Ovary (tissue), 10 donors: ENCODE results near the gene LRRC8C. TPM values are rescaled to one million over a fixed set of nuclear protein-coding genes. Genes with fewer than 3 reads are reported as not detected.
A peak's percentile ranks its signal among the peaks of the same experiment; 100 is the strongest.

ENCODE experiments used
- DNase-seq, 5 donors: peaks; one replicate each; pipeline ENCODE4 v3.0.0-alpha.2; 2019 to 2020
- H3K27ac ChIP-seq, 2 donors: fragments of 200-600 bp; one replicate each; pipeline versions ENCODE4 v1.5.1 to v1.8.0; 2019 to 2022
- H3K27me3 ChIP-seq: fragments of 200-600 bp; one replicate; pipeline ENCODE4 v1.8.0; 2022
- H3K36me3 ChIP-seq: fragments of 200-600 bp; sonication (generic); one replicate; pipeline ENCODE4 v1.5.1; 2019
- H3K4me1 ChIP-seq: one replicate; pipeline ENCODE4 v1.8.1; 2013; ENCODE audit warnings: mild to moderate bottlenecking, moderate library complexity; ENCODE audit not compliant: insufficient read depth
- H3K4me3 ChIP-seq: fragments of 200-600 bp; sonication (generic); one replicate; pipeline ENCODE4 v1.5.1; 2017
- H3K9me3 ChIP-seq, 2 donors: fragments of 200-600 bp in 1 of 2; sonication (generic) in 1 of 2; one replicate each; pipeline versions ENCODE4 v1.5.1 to v1.8.1; 2013 to 2019; ENCODE audit warnings: mild to moderate bottlenecking in 1 of 2, moderate library complexity in 1 of 2
- EP300 ChIP-seq: sonication (generic); formaldehyde crosslinking; IDR thresholded peaks from one replicate; pipeline ENCODE4 v1.6.1; 2017; ENCODE audit warnings: antibody characterized with exemption
- POLR2A ChIP-seq: fragments of 450-650 bp; IDR thresholded peaks from one replicate; pipeline ENCODE4 v1.6.1; 2017; ENCODE audit warnings: antibody characterized with exemption, mild to moderate bottlenecking, moderate library complexity
- WGBS, 3 donors: extraction: QIAGEN DNeasy Blood & Tissue Kit in 1 of 3; methylation state at CpG; one replicate each; pipeline versions ENCODE4 v1.1.5 to v1.1.7; 2013 to 2017; 5-methylcytosine and 5-hydroxymethylcytosine counted together
- intact Hi-C, 4 donors: fragments of 100-400 bp; cut with DNase I; formaldehyde crosslinking; loops; one replicate each; pipeline versions ENCODE4 v1.11.0 to v1.15.1; 2022 to 2023
- long read RNA-seq, 3 donors: library from polyadenylated mRNA in 2 of 3; unstranded in 2 of 3; transcript quantifications; one replicate each; pipeline ENCODE4 v2.0.0 and lab custom pipeline, GENCODE V29; 2021 to 2026
- polyA plus RNA-seq, 2 donors: library from polyadenylated mRNA; stranded (reverse); fragments of 200-250 nt in 1 of 2; fragments of 350-450 nt in 1 of 2; fragmentation: Illumina TruSeq in 1 of 2; extraction: RNeasy Lipid Tissue Mini Kit (QIAGEN cat#74804) in 1 of 2; gene quantifications; one replicate each; pipeline ENCODE4 v1.2.3, GENCODE V29; 2013 to 2014
- total RNA-seq, 7 donors: library from RNA; depleted of rRNA in 2 of 7; stranded (reverse); fragments of >200 nt in 2 of 7; fragmentation: NEBNext Ultra II Directional in 3 of 7; extraction: Animal tissue kit (Norgen Biotek cat#: 25700) in 3 of 7; gene quantifications; one replicate each; pipeline versions ENCODE4 v1.1.0 to v1.2.4, GENCODE V29; 2016 to 2023
- TF ChIP-seq, protein P1 (sequence below), 3 donors: fragments of 450-650 bp in 2 of 3; fragments of 200-600 bp in 1 of 3; IDR thresholded peaks; one replicate each; pipeline versions ENCODE4 v1.5.1 to v1.8.0; 2016 to 2022; ENCODE audit warnings: antibody characterized with exemption in 3 of 3, mild to moderate bottlenecking in 1 of 3
- donor health status: DM: no; HTN: no; CAD: no; lungs with moderate emphysema.
- donor health status: DM: no; HTN: no; CAD: no.
- donor health status: Bipolar disorder and iron deficiency.
- donor health status: DM: yes; HTN: yes; CAD: no.
- donor health status: DM: no; HTN: no; CAD: no.
- donor health status: DM: yes; HTN: yes; CAD: no.

LRRC8C gene
- total RNA-seq = 1 to 10 TPM; 5.7 to 9.2 (median 7.2) TPM
- 10 to 100 TPM in 1 of 2 donors, 1 to 10 TPM in 1; 5.6 to 11.1 TPM for polyA plus RNA-seq
- long read RNA-seq, donor 1, full-length matches to known transcripts = 2 of 2 reads
- long read RNA-seq, donor 1, partial matches to known transcripts = 0 of 2 reads
- long read RNA-seq, donor 1, other reads (novel, unspliced or antisense) = 0 of 2 reads
- long read RNA-seq, donor 2, full-length matches to known transcripts = 4 of 4 reads
- long read RNA-seq, donor 2, partial matches to known transcripts = 0 of 4 reads
- long read RNA-seq, donor 2, other reads (novel, unspliced or antisense) = 0 of 4 reads
- long read RNA-seq, donor 3, full-length matches to known transcripts = 14 of 20 reads
- long read RNA-seq, donor 3, partial matches to known transcripts = 4 of 20 reads
- long read RNA-seq, donor 3, other reads (novel, unspliced or antisense) = 2 of 20 reads

DNA sequence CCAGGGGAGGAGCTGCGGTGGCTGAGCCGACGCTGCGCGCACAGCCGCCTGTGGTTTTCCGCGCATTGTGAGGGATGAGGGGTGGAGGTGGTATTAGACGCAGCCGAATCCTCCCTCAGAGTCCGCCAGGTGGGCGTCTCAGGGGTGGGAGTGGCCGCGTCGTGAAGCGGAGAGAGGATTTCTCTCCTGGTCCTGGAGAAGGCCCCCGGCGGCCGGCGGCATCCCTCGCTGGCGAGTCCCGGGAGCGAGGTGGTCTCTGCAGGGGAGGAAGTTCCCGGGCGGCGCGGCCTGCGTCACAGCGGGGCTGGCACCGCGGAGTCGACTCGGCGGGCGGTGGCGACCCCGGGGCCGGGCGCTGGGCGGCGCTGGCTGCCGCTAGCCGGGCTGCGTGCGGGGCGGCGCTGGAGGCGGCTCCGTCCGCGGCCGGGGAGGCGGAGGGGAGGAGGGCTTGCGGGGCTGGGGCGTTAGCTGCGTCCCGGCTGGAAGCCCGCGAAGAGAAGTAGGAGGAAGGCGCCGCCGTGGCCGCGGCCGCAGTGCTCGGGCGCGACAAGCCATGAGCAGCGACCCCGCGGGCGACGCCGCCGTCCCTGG, at the start of gene LRRC8C:
LRRC8C (plus strand) TSS at position 464 of the 591 bp plus-strand sequence. CDS start 53,354 bp downstream, outside the sequence.
- no peaks in the 10 kb centered on the region for H3K9me3 ChIP-seq
- no peak for TF ChIP-seq EP300
- TF ChIP-seq POLR2A = peak; percentile 40
- TF ChIP-seq, protein P1, sequence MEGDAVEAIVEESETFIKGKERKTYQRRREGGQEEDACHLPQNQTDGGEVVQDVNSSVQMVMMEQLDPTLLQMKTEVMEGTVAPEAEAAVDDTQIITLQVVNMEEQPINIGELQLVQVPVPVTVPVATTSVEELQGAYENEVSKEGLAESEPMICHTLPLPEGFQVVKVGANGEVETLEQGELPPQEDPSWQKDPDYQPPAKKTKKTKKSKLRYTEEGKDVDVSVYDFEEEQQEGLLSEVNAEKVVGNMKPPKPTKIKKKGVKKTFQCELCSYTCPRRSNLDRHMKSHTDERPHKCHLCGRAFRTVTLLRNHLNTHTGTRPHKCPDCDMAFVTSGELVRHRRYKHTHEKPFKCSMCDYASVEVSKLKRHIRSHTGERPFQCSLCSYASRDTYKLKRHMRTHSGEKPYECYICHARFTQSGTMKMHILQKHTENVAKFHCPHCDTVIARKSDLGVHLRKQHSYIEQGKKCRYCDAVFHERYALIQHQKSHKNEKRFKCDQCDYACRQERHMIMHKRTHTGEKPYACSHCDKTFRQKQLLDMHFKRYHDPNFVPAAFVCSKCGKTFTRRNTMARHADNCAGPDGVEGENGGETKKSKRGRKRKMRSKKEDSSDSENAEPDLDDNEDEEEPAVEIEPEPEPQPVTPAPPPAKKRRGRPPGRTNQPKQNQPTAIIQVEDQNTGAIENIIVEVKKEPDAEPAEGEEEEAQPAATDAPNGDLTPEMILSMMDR (IDR thresholded peaks at IDR 0.05) = peak; percentile 10 to 76 (median 67)
- H3K27ac ChIP-seq = peak within 1 kb of the TSS; percentile 40 to 95
- H3K4me3 ChIP-seq = peak within 1 kb of the TSS; percentile 79
- intact Hi-C loops = loop anchor here (5.0 to 10.0 kb wide), 5 partner anchors 35 to 362 kb away; partner anchors contain the start of gene ZNF326 (in 1 of the 4)
- 0% methylated on average over 39 to 76 of the region's 76 CpGs for WGBS, 3 donors
- H3K36me3 ChIP-seq = no peaks in the 10 kb centered on the region
- H3K4me1 ChIP-seq = no peaks in the 10 kb centered on the region
- DNase-seq = peak; percentile 78 to 90 (median 87)
- H3K27me3 ChIP-seq = no peaks in the 10 kb centered on the region

DNA sequence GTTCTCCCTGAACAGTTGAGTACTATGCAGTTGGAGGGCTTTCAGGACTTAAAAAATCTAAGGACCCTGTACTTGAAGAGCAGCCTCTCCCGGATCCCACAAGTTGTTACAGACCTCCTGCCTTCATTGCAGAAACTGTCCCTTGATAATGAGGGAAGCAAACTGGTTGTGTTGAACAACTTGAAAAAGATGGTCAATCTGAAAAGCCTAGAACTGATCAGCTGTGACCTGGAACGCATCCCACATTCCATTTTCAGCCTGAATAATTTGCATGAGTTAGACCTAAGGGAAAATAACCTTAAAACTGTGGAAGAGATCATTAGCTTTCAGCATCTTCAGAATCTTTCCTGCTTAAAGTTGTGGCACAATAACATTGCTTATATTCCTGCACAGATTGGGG, 48.7 kb upstream of the LRRC8C start:
- DNase-seq = no peak
- no peaks in the 10 kb centered on the region for H3K27me3 ChIP-seq
- H3K4me3 ChIP-seq = no peak overlapping the region
- TF ChIP-seq, protein P1 (IDR thresholded peaks at IDR 0.05) = no peak
- TF ChIP-seq EP300 (no peak), POLR2A (no peak)
- H3K36me3 ChIP-seq = no peaks in the 10 kb centered on the region
- intact Hi-C loops = no loop called here
- H3K9me3 ChIP-seq = no peaks in the 10 kb centered on the region
- H3K4me1 ChIP-seq = no peaks in the 10 kb centered on the region
- no peak overlapping the region for H3K27ac ChIP-seq
- WGBS, 3 donors = 90 to 96% (median 94%) methylated on average over 2 of the region's 2 CpGs

DNA sequence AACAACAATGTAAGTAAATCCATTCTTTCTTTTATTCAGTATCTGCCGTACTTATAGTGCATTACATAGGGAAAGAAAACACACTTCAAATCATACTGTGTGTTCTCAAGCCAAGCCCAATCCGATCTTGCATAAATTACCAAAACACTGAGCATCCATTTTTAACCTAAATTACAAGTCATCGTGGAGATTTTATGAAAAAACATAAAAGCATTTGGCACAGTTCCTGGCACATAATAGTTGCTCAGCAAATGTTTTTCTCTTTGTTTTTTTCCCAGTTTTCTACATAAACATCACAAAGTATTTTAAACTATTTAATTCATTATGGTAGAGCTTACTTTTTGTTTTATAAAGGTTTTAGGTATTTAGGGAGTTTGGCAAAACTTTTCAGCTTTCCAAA, 48.1 kb upstream of the LRRC8C start:
- TF ChIP-seq POLR2A = no peak
- TF ChIP-seq EP300 = no peak
- TF ChIP-seq, protein P1 (IDR thresholded peaks at IDR 0.05) = no peak
- no peaks in the 10 kb centered on the region for H3K4me1 ChIP-seq
- no peak for DNase-seq
- H3K36me3 ChIP-seq = no peaks in the 10 kb centered on the region
- intact Hi-C loops = no loop called here
- H3K27me3 ChIP-seq = no peaks in the 10 kb centered on the region
- no peak overlapping the region for H3K4me3 ChIP-seq
- H3K27ac ChIP-seq = no peak overlapping the region
- H3K9me3 ChIP-seq = no peaks in the 10 kb centered on the region
- WGBS, 3 donors = 68 to 78% (median 71%) methylated on average over 3 of the region's 3 CpGs

DNA sequence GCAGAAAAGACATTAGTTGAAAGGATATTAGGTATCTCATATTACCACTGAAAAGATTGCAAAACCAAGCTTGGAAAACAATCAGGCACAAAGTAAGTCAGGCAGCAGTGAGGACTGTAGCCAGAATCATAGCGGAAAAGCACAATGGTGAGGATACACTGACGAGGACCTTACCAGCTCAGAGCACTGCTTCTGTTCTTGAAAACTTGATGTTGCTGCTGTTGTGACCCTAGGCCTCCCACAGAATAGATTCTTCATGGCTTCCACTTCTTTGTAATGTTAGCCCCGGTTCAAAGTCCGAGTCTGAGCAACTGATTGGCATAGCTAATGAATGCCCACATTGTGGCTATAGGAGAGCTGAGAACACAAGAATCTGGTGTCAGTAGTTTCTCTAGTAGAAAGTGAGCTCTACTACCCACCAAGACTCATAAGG, 45.2 kb upstream of the LRRC8C start:
- Histone ChIP-seq H3K27ac (no peak overlapping the region), H3K9me3 (no peaks in the 10 kb centered on the region), H3K4me3 (no peak overlapping the region), H3K36me3 (no peaks in the 10 kb centered on the region), H3K27me3 (no peaks in the 10 kb centered on the region), H3K4me1 (no peaks in the 10 kb centered on the region)
- 88 to 99% (median 94%) methylated on average over 4 of the region's 4 CpGs for WGBS, 3 donors
- no peak for DNase-seq
- TF ChIP-seq EP300 (no peak), POLR2A (no peak)
- TF ChIP-seq, protein P1 (IDR thresholded peaks at IDR 0.05) = no peak
- intact Hi-C loops = no loop called here
